ENCODE results near the gene CXCR5.
A peak's percentile ranks its signal among the peaks of the same experiment; 100 is the strongest.

CXCR5 gene, protein sequence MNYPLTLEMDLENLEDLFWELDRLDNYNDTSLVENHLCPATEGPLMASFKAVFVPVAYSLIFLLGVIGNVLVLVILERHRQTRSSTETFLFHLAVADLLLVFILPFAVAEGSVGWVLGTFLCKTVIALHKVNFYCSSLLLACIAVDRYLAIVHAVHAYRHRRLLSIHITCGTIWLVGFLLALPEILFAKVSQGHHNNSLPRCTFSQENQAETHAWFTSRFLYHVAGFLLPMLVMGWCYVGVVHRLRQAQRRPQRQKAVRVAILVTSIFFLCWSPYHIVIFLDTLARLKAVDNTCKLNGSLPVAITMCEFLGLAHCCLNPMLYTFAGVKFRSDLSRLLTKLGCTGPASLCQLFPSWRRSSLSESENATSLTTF

GRCh38 chr11:118883368-118884071, at the start of gene CXCR5:
TSS of gene CXCR5 (plus strand) at chr11:118883892. CDS start at chr11:118883942, 50 bp downstream.
- no peaks in the 10 kb centered on the region for H3K36me3 ChIP-seq
- H3K4me3 ChIP-seq (ENCODE audit: low read depth in 1 of 2, low read length in 1 of 2), result no peak within 1 kb of the TSS
- peaks cover 28 to 42% of the 10 kb centered on the region in 2 experiments for H3K4me1 ChIP-seq (ENCODE audit: control insufficient read depth in 1 of 2, insufficient read depth in 1 of 2, low read depth in 1 of 2, low read length in 1 of 2)
- TF ChIP-seq, protein P1, sequence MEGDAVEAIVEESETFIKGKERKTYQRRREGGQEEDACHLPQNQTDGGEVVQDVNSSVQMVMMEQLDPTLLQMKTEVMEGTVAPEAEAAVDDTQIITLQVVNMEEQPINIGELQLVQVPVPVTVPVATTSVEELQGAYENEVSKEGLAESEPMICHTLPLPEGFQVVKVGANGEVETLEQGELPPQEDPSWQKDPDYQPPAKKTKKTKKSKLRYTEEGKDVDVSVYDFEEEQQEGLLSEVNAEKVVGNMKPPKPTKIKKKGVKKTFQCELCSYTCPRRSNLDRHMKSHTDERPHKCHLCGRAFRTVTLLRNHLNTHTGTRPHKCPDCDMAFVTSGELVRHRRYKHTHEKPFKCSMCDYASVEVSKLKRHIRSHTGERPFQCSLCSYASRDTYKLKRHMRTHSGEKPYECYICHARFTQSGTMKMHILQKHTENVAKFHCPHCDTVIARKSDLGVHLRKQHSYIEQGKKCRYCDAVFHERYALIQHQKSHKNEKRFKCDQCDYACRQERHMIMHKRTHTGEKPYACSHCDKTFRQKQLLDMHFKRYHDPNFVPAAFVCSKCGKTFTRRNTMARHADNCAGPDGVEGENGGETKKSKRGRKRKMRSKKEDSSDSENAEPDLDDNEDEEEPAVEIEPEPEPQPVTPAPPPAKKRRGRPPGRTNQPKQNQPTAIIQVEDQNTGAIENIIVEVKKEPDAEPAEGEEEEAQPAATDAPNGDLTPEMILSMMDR (IDR thresholded peaks at IDR 0.05), result no peak
- H3K27me3 ChIP-seq, result no peaks in the 10 kb centered on the region
- H3K27ac ChIP-seq, result peak within 1 kb of the TSS; percentile 25
- no peaks in the 10 kb centered on the region for H3K9me3 ChIP-seq

DNA sequence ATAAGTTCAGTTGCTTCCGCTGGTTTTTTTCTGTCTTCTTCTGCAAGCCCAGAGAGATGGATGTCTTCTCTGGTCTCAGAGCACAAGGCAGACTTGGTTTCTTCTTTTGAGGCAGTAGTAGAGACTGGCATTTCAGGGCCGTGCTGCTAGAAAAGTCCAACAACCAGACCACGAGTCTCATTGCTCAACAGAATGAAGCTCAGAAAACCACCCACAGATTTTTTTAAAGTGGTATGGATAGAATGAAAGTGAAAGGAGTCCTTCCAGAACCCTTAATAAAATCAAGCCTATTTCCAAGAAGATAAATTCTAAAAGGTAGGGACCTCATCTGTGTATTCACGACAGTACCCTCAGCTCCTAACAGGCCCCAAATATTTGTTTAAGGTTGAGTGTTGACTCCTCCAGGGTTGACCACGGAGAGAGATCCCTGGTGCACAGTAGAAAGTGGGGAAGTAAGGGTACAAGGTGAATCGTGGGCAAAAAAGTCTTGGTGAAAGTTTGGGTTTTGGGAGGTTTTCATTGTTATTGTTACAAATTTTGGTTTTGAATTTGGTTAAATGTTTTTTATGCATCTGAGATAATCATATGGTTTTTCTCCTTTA, 49.2 kb upstream of the CXCR5 start:
- Histone ChIP-seq H3K9me3 (no peaks in the 10 kb centered on the region), H3K4me1 (ENCODE audit: control insufficient read depth in 1 of 2, insufficient read depth in 1 of 2, low read depth in 1 of 2, low read length in 1 of 2) (no peaks in the 10 kb centered on the region), H3K27me3 (no peaks in the 10 kb centered on the region), H3K4me3 (ENCODE audit: low read depth in 1 of 2, low read length in 1 of 2) (no peak overlapping the region), H3K36me3 (no peaks in the 10 kb centered on the region), H3K27ac (no peak overlapping the region)
- TF ChIP-seq, protein P1 (IDR thresholded peaks at IDR 0.05), result no peak

DNA sequence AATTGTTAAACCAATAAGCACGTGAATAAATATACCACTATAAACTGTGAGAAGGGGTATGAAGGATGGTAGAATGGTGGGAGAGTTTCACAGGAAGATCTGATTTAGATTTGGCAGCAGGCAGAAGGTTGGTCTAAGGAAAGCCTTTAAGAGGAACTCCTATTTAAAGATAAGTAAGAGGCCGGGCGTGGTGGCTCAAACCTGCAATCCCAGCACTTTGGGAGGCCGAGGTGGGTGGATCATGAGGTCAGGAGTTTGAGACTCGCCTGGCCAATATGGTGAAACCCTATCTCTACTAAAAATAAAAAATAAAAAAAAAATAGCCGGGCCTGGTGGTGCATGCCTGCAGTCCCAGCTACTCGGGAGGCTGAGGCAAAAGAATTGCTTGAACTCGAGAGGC, 45.8 kb upstream of the CXCR5 start:
- Histone ChIP-seq H3K36me3 (no peaks in the 10 kb centered on the region), H3K27ac (no peak overlapping the region), H3K9me3 (no peaks in the 10 kb centered on the region), H3K4me1 (ENCODE audit: control insufficient read depth in 1 of 2, insufficient read depth in 1 of 2, low read depth in 1 of 2, low read length in 1 of 2) (no peaks in the 10 kb centered on the region), H3K4me3 (ENCODE audit: low read depth in 1 of 2, low read length in 1 of 2) (no peak overlapping the region), H3K27me3 (no peaks in the 10 kb centered on the region)
- TF ChIP-seq, protein P1 (IDR thresholded peaks at IDR 0.05), result no peak

- H3K36me3 ChIP-seq, result no peaks in the 10 kb centered on the region
- no peaks in the 10 kb centered on the region for H3K4me1 ChIP-seq (ENCODE audit: control insufficient read depth in 1 of 2, insufficient read depth in 1 of 2, low read depth in 1 of 2, low read length in 1 of 2)
- TF ChIP-seq, protein P1 (IDR thresholded peaks at IDR 0.05), result no peak
- H3K4me3 ChIP-seq (ENCODE audit: low read depth in 1 of 2, low read length in 1 of 2), result no peak overlapping the region
- no peak overlapping the region for H3K27ac ChIP-seq
- no peaks in the 10 kb centered on the region for H3K9me3 ChIP-seq
- no peaks in the 10 kb centered on the region for H3K27me3 ChIP-seq
Observed at GRCh38 chr11:118838905-118839553, 44.7 kb upstream of the CXCR5 start.

DNA sequence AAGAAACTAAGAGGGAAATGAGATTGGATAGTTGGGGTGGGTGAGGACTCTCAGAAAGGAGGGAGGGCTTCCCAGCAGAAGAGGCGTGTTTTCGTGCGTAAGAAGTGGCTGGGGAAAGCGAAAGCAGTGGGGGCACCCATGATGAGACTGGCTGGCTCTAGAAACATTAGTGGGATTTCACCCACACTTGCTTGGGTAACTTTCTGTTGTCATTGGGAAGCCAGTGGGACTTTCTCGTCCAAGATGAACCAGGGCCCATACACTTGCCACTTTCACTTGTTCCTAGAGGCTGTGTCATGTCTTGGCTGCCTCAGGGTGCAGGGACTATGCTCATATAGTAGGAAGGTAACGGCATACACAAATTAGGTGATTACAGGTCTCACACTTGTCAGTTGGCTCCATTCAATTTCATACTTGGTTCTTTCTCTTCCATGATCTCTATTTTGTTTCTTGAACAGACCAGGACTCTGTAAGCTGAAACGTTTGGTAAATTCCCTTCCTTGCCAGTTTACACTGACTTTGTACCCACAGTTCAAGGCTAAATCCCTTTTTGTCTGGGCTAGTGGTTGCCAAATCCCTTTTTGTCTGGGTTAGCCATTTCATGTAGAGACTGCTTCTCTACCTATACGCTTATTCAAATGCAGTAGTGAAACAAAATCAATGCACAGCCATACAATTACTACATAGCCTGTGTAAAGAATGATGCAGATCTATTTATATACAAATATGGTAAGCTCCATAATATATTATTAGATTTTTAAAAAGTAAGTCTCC, 42.0 kb upstream of the CXCR5 start:
- Histone ChIP-seq H3K27ac (no peak overlapping the region), H3K4me3 (ENCODE audit: low read depth in 1 of 2, low read length in 1 of 2) (no peak overlapping the region), H3K4me1 (ENCODE audit: control insufficient read depth in 1 of 2, insufficient read depth in 1 of 2, low read depth in 1 of 2, low read length in 1 of 2) (no peaks in the 10 kb centered on the region), H3K36me3 (no peaks in the 10 kb centered on the region), H3K9me3 (no peaks in the 10 kb centered on the region), H3K27me3 (no peaks in the 10 kb centered on the region)
- TF ChIP-seq, protein P1 (IDR thresholded peaks at IDR 0.05), result no peak

All from neutrophil (primary cell).